Common myeloid progenitor, CD34-positive (primary cell): ENCODE measurements around the gene KAT7.

ENCODE experiments used
- CTCF ChIA-PET: fragments of 350-600 bp; sonication (Branson Sonifier 250); formaldehyde crosslinking; loops from one replicate; lab custom pipeline; 2021; ENCODE audit warnings: antibody characterized with exemption; lab: Charles Lee
- POLR2A ChIA-PET: fragments of 350-600 bp; sonication (Branson Sonifier 250); formaldehyde crosslinking; loops from one replicate; lab custom pipeline; 2021; ENCODE audit warnings: antibody characterized with exemption; lab: Charles Lee
- DNase-seq, 3 donors: peaks; one replicate each; pipeline versions ENCODE4 v3.0.0 to v3.0.0-alpha.2; 2013
- H3K27ac ChIP-seq, 2 experiments: 1 replicate in 1 of 2; 2 replicates in 1 of 2; pipeline ENCODE4 v1.7.0; 2013; ENCODE audit warnings: inconsistent platforms in 2 of 2, low read length in 2 of 2, mild to moderate bottlenecking in 2 of 2, low read depth in 1 of 2, moderate library complexity in 1 of 2; ENCODE audit not compliant: severe bottlenecking in 2 of 2, insufficient read depth in 1 of 2, poor library complexity in 1 of 2
- H3K27me3 ChIP-seq, 5 experiments: replicated peaks in 2 of 5; 1 replicate in 3 of 5; 2 replicates in 2 of 5; pipeline versions ENCODE4 v1.6.1 to v1.7.0; 2013; ENCODE audit warnings: low read length in 4 of 5, mild to moderate bottlenecking in 2 of 5, moderate library complexity in 2 of 5, inconsistent platforms in 1 of 5; ENCODE audit not compliant: insufficient read depth in 5 of 5, control insufficient read depth in 4 of 5
- H3K36me3 ChIP-seq, 4 experiments: 1 replicate in 2 of 4; 2 replicates in 2 of 4; pipeline versions ENCODE4 v1.6.1 to v1.7.0; 2013; ENCODE audit warnings: low read length in 3 of 4, control low read depth in 1 of 4, mild to moderate bottlenecking in 1 of 4; ENCODE audit not compliant: control insufficient read depth in 4 of 4, insufficient read depth in 4 of 4
- H3K4me1 ChIP-seq, 4 experiments: 1 replicate in 3 of 4; 2 replicates in 1 of 4; pipeline versions ENCODE4 v1.6.1 to v1.7.1; 2013; ENCODE audit warnings: low read length in 3 of 4, mild to moderate bottlenecking in 3 of 4, control low read depth in 1 of 4, inconsistent platforms in 1 of 4, moderate library complexity in 1 of 4; ENCODE audit not compliant: control insufficient read depth in 4 of 4, insufficient read depth in 4 of 4; ENCODE audit errors: control extremely low read depth in 1 of 4
- H3K4me3 ChIP-seq, 7 experiments: 1 replicate in 4 of 7; 2 replicates in 3 of 7; pipeline versions ENCODE4 v1.5.1 to v1.7.0; 2013; ENCODE audit warnings: mild to moderate bottlenecking in 7 of 7, low read length in 6 of 7, moderate library complexity in 6 of 7, inconsistent platforms in 2 of 7, low read depth in 2 of 7, control low read depth in 1 of 7; ENCODE audit not compliant: insufficient read depth in 4 of 7, control insufficient read depth in 1 of 7; ENCODE audit errors: extremely low read depth in 1 of 7
- H3K9me3 ChIP-seq, 5 experiments: 1 replicate in 4 of 5; 2 replicates in 1 of 5; pipeline versions ENCODE4 v1.6.1 to v1.7.1; 2013; ENCODE audit warnings: low read length in 4 of 5, mild to moderate bottlenecking in 2 of 5, inconsistent platforms in 1 of 5, low read depth in 1 of 5, moderate library complexity in 1 of 5; ENCODE audit not compliant: control insufficient read depth in 4 of 5, insufficient read depth in 2 of 5; ENCODE audit errors: control extremely low read depth in 1 of 5
- WGBS: methylation state at CpG from one replicate; pipeline ENCODE4 v1.1.5; 2013; ENCODE audit not compliant: insufficient coverage; 5-methylcytosine and 5-hydroxymethylcytosine counted together

KAT7 gene

GRCh38 chr17:49875685-49876084 is 87.2 kb downstream of the KAT7 start:
- Histone ChIP-seq H3K36me3 (no peaks in the 10 kb centered on the region), H3K9me3 (no peaks in the 10 kb centered on the region), H3K4me1 (peaks cover 0 to 14% (median 4%) of the 10 kb centered on the region in 4 experiments), H3K27me3 (peaks cover 0 to 37% (median 8%) of the 10 kb centered on the region in 5 experiments), H3K27ac (no peak overlapping the region), H3K4me3 (no peak overlapping the region)
- CTCF ChIA-PET, result interaction anchor here (1.0 to 11.4 kb wide), 7 partner anchors 9 to 122 kb away, joined by 3 to 96 read pairs (median 5); partner anchors contain the start of gene DLX3
- WGBS, result 100% methylated on average over 3 of the region's 9 CpGs
- POLR2A ChIA-PET, result no interaction called here
- DNase-seq, result no peak

GRCh38 chr17:49878931-49879904 is 90.7 kb downstream of the KAT7 start:
- H3K27me3 ChIP-seq, result peaks cover 0 to 70% (median 28%) of the 10 kb centered on the region in 5 experiments
- no peaks in the 10 kb centered on the region for H3K9me3 ChIP-seq
- H3K4me3 ChIP-seq, result no peak overlapping the region
- H3K36me3 ChIP-seq, result no peaks in the 10 kb centered on the region
- DNase-seq, result no peak
- ChIA-PET POLR2A (no interaction called here), CTCF (interaction anchor here (0.8 to 11.4 kb wide), 6 partner anchors 19 to 118 kb away, joined by 3 to 96 read pairs (median 3); partner anchors contain the start of gene DLX3)
- peaks cover 0 to 7% (median 3%) of the 10 kb centered on the region in 4 experiments for H3K4me1 ChIP-seq
- H3K27ac ChIP-seq, result no peak overlapping the region
- WGBS, result 59% methylated on average over 8 of the region's 14 CpGs

- ChIA-PET POLR2A (no interaction called here), CTCF (interaction anchor here (0.8 to 11.4 kb wide), 8 partner anchors 19 to 173 kb away, joined by 3 to 96 read pairs (median 3); partner anchors contain the start of gene DLX3)
- Histone ChIP-seq H3K36me3 (no peaks in the 10 kb centered on the region), H3K4me1 (peaks cover 0 to 7% (median 3%) of the 10 kb centered on the region in 4 experiments), H3K27ac (no peak overlapping the region), H3K9me3 (no peaks in the 10 kb centered on the region), H3K4me3 (peak overlapping the region in 3 of 7 experiments; percentile 19 to 55 (median 46)), H3K27me3 (peaks cover 0 to 75% (median 29%) of the 10 kb centered on the region in 5 experiments)
- 4% methylated on average over 33 of the region's 41 CpGs for WGBS
- peak; percentile 55 to 73 (median 72) for DNase-seq
Observed at GRCh38 chr17:49880291-49881053, 92.0 kb downstream of the KAT7 start.

GRCh38 chr17:49881054-49881402 is 92.5 kb downstream of the KAT7 start:
- 100% methylated on average over 1 of the region's 5 CpGs for WGBS
- ChIA-PET POLR2A (no interaction called here), CTCF (interaction anchor here (1.1 to 11.4 kb wide), 5 partner anchors 20 to 172 kb away, joined by 3 to 96 read pairs (median 3); partner anchors contain the start of gene DLX3)
- Histone ChIP-seq H3K27me3 (peaks cover 0 to 71% (median 29%) of the 10 kb centered on the region in 5 experiments), H3K27ac (no peak overlapping the region), H3K9me3 (no peaks in the 10 kb centered on the region), H3K36me3 (no peaks in the 10 kb centered on the region), H3K4me3 (no peak overlapping the region), H3K4me1 (peaks cover 0 to 7% (median 3%) of the 10 kb centered on the region in 4 experiments)
- DNase-seq, result no peak

GRCh38 chr17:49882434-49882833 is 94.0 kb downstream of the KAT7 start:
- Histone ChIP-seq H3K27ac (no peak overlapping the region), H3K36me3 (no peaks in the 10 kb centered on the region), H3K27me3 (peaks cover 0 to 74% (median 32%) of the 10 kb centered on the region in 5 experiments), H3K4me3 (no peak overlapping the region), H3K4me1 (peaks cover 0 to 7% (median 3%) of the 10 kb centered on the region in 4 experiments), H3K9me3 (no peaks in the 10 kb centered on the region)
- no peak for DNase-seq
- CTCF ChIA-PET, result interaction anchor here (0.7 to 1.6 kb wide), 4 partner anchors 16 to 114 kb away, joined by 3 to 11 read pairs (median 4); no protein-coding TSS in a partner anchor
- POLR2A ChIA-PET, result no interaction called here
- WGBS, result 82% methylated on average over 7 of the region's 7 CpGs
